AG09309 (cell line): ENCODE measurements around the gene MAN1C1.
"Not testable (repeated sequence)": the region's sequence is repeated elsewhere in the genome, so short reads cannot be mapped to it uniquely, and the experiment has no call there.

Experiments used
- DNase-seq: peaks from one replicate; pipeline ENCODE4 v3.0.0-alpha.2; 2010; ENCODE audit warnings: low read depth
- H3K4me3 ChIP-seq: 2 replicates; pipeline ENCODE4 v1.5.1; 2011; ENCODE audit warnings: mild to moderate bottlenecking, low read depth, low read length, moderate library complexity; ENCODE audit not compliant: control insufficient read depth
- CTCF ChIP-seq: IDR thresholded peaks from 2 replicates; pipeline ENCODE4 v1.5.1; 2011; ENCODE audit warnings: mild to moderate bottlenecking, low read depth, low read length, inconsistent platforms; ENCODE audit not compliant: insufficient read depth, control insufficient read depth; ENCODE audit errors: missing control alignments

The MAN1C1 gene

GRCh38 chr1:25691211-25691610 lies 74.6 kb downstream of the MAN1C1 start:
- H3K4me3 ChIP-seq: no peak overlapping the region
- no peak for TF ChIP-seq CTCF
- DNase-seq: no peak

GRCh38 chr1:25692560-25692959 lies 76.0 kb downstream of the MAN1C1 start:
- no peak for DNase-seq
- no peak overlapping the region for H3K4me3 ChIP-seq

GRCh38 chr1:25694167-25695007 lies 77.8 kb downstream of the MAN1C1 start:
- H3K4me3 ChIP-seq: no peak overlapping the region
- TF ChIP-seq CTCF: no peak
- DNase-seq: peak; percentile 80

More at GRCh38 chr1:25692560-25692959, 76.0 kb downstream of the MAN1C1 start:
- peak; percentile 45 for TF ChIP-seq CTCF

GRCh38 chr1:25695090-25695770 lies 78.6 kb downstream of the MAN1C1 start:
- peak; percentile 45 for TF ChIP-seq CTCF
- no peak overlapping the region for H3K4me3 ChIP-seq
- DNase-seq: peak; percentile 96

- H3K4me3 ChIP-seq: no peak overlapping the region
- peak; percentile 81 for DNase-seq
- no peak for TF ChIP-seq CTCF
These were observed 79.2 kb downstream of the MAN1C1 start for GRCh38 chr1:25695771-25696311.

- not testable (repeated sequence) for H3K4me3 ChIP-seq, DNase-seq
These were observed 80.1 kb downstream of the MAN1C1 start for GRCh38 chr1:25696643-25697042.

GRCh38 chr1:25697435-25698217 lies 81.0 kb downstream of the MAN1C1 start:
- DNase-seq: no peak
- no peak overlapping the region for H3K4me3 ChIP-seq
- no peak for TF ChIP-seq CTCF
